Stomach (tissue), 9 donors: ENCODE data around the gene CLCN2. TPM values are rescaled to one million over a fixed set of nuclear protein-coding genes. Genes with fewer than 3 reads are reported as not detected.

Experiments
- DNase-seq, 2 donors: peaks; one replicate each; pipeline versions ENCODE4 v3.0.0 to v3.0.0-alpha.2; 2013 to 2019
- H3K27ac ChIP-seq, 5 donors: fragments of 200-600 bp in 4 of 5; sonication (generic) in 4 of 5; one replicate each; pipeline ENCODE4 v1.5.1; 2013 to 2019; ENCODE audit warnings: mild to moderate bottlenecking in 1 of 5, moderate library complexity in 1 of 5
- H3K27me3 ChIP-seq, 3 donors: fragments of 200-600 bp; sonication (generic); one replicate each; pipeline ENCODE4 v1.5.1; 2017 to 2019; ENCODE audit warnings: mixed run types in 1 of 3
- H3K36me3 ChIP-seq, 4 donors: fragments of 200-600 bp; sonication (generic); 1 replicate in 3 of 4; 2 replicates in 1 of 4; pipeline ENCODE4 v1.5.1; 2016 to 2019
- H3K4me1 ChIP-seq, 4 donors: fragments of 200-600 bp; sonication (generic); one replicate each; pipeline ENCODE4 v1.5.1; 2016 to 2019
- H3K4me3 ChIP-seq, 4 donors: fragments of 200-600 bp; sonication (generic) in 3 of 4; one replicate each; pipeline ENCODE4 v1.5.1; 2016 to 2019; ENCODE audit warnings: mild to moderate bottlenecking in 1 of 4
- H3K9me3 ChIP-seq, 4 donors: fragments of 200-600 bp; sonication (generic); one replicate each; pipeline ENCODE4 v1.5.1; 2016 to 2019
- EP300 ChIP-seq: sonication (generic); formaldehyde crosslinking; IDR thresholded peaks from one replicate; pipeline ENCODE4 v1.6.1; 2017; ENCODE audit warnings: antibody characterized with exemption
- POLR2A ChIP-seq, 4 donors: fragments of 450-650 bp; IDR thresholded peaks; one replicate each; pipeline ENCODE4 v1.6.1; 2016; ENCODE audit warnings: antibody characterized with exemption in 4 of 4, control low read depth in 2 of 4, mild to moderate bottlenecking in 1 of 4, moderate library complexity in 1 of 4
- POLR2AphosphoS5 ChIP-seq, 3 donors: sonication (generic); formaldehyde crosslinking; IDR thresholded peaks; one replicate each; pipeline ENCODE4 v1.6.1; 2016; ENCODE audit warnings: antibody characterized with exemption in 3 of 3
- WGBS, 5 donors: extraction: QIAGEN DNeasy Blood & Tissue Kit in 3 of 5; methylation state at CpG; one replicate each; pipeline versions ENCODE4 v1.1.5 to v1.1.7; 2013 to 2018; 5-methylcytosine and 5-hydroxymethylcytosine counted together
- intact Hi-C: fragments of 100-400 bp; cut with DNase I; formaldehyde crosslinking; loops from one replicate; pipeline ENCODE4 v1.15.1; 2023; ENCODE audit warnings: low total_unique reads
- polyA plus RNA-seq, 3 donors: library from polyadenylated mRNA; stranded (reverse); fragments of 200-250 nt; gene quantifications; one replicate each; pipeline ENCODE4 v1.2.3, GENCODE V29; 2013
- total RNA-seq, 5 donors: library from RNA; depleted of rRNA; stranded (reverse); fragments of >200 nt; gene quantifications; one replicate each; pipeline versions ENCODE4 v1.1.0 to v1.2.3, GENCODE V29; 2014 to 2016
- TF ChIP-seq, protein P1 (sequence below), 7 experiments: fragments of 450-650 bp in 4 of 7; fragments of 200-600 bp in 3 of 7; sonication (generic) in 3 of 7; IDR thresholded peaks; one replicate each; pipeline ENCODE4 v1.5.1; 2016 to 2019; ENCODE audit warnings: antibody characterized with exemption in 7 of 7, control low read depth in 2 of 7, mild to moderate bottlenecking in 1 of 7
- donor health status: healthy with polysubstance abuse.
- donor health status: Bipolar disorder and iron deficiency.
- donor health status: healthy.

Gene CLCN2
- total and polyA plus RNA-seq, 8 donors, result 2.1 to 34.5 (median 5.1) TPM

DNA sequence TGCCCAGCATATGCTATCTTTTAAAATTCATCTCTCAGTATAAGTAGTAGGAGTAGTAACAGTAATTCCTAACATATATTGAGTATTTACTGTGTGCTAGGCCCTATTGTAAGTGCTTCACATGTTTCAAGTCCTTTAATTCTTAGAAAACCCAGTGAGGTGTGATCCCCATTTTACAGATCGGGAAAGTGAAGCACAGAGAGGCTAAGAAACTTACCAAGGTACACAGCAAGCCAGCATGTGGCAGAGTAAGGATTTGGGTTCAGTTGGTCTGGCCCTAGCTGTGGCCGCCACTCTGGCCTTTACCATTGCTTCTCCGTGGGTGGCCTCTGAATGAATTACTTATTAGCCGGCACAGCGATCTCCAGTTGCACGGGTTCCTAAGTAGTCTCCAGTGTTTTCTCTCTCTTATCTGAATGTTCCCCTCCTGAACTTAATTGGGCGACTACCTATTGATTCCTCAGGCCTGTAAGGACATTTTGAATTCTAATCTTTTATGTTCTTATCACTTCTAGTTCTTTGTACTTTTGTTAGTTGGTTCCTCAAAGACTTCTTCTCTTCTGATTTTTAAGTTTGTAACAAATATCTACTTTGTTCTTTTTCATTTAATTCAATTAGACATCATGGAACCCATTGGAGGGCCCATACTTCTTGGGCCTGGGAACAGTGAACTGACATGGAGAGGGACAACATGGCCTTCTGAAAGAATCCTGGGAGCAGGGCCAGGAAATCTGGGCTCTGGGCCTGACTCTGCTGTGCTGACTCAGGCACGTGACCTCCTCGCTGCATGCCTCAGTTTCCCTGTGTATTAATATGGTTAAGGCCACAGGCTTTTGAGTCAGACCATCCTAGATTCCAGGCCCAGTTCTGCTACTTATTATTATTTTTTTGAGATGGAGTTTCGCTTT lies 11.6 kb downstream of the CLCN2 start:
- no peak overlapping the region for H3K4me3 ChIP-seq
- TF ChIP-seq POLR2A (IDR thresholded peaks at IDR 0.05), result no peak
- TF ChIP-seq, protein P1, sequence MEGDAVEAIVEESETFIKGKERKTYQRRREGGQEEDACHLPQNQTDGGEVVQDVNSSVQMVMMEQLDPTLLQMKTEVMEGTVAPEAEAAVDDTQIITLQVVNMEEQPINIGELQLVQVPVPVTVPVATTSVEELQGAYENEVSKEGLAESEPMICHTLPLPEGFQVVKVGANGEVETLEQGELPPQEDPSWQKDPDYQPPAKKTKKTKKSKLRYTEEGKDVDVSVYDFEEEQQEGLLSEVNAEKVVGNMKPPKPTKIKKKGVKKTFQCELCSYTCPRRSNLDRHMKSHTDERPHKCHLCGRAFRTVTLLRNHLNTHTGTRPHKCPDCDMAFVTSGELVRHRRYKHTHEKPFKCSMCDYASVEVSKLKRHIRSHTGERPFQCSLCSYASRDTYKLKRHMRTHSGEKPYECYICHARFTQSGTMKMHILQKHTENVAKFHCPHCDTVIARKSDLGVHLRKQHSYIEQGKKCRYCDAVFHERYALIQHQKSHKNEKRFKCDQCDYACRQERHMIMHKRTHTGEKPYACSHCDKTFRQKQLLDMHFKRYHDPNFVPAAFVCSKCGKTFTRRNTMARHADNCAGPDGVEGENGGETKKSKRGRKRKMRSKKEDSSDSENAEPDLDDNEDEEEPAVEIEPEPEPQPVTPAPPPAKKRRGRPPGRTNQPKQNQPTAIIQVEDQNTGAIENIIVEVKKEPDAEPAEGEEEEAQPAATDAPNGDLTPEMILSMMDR (IDR thresholded peaks at IDR 0.05), result no peak
- TF ChIP-seq POLR2AphosphoS5 (IDR thresholded peaks at IDR 0.05), result no peak
- TF ChIP-seq EP300, result no peak
- peaks cover 3 to 18% (median 12%) of the 10 kb centered on the region in 4 donors for H3K36me3 ChIP-seq
- intact Hi-C loops, result loop anchor here (10.0 kb wide), 1 partner anchor 45 kb away; no protein-coding TSS in a partner anchor
- no peaks in the 10 kb centered on the region for H3K9me3 ChIP-seq
- no peak for DNase-seq
- no peaks in the 10 kb centered on the region for H3K27me3 ChIP-seq
- no peak overlapping the region for H3K27ac ChIP-seq
- H3K4me1 ChIP-seq, result peaks cover 5 to 38% (median 26%) of the 10 kb centered on the region in 4 donors
- 53 to 66% (median 63%) methylated on average over 10 of the region's 10 CpGs for WGBS, 5 donors

DNA sequence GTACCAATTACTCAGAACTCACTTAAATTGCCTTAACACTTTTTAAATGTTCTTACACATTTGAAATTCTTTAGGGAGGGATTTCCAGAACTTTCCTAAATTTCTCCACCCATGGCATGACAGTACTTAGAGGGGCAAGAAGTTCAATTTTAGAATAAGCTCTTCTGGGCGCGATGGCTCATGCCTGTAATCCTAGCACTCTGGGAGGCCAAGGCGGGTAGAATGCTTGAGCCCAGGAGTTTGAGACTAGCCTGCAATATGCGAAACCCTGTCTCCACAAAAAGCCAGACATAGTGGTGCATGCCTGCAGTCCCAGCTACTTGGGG lies 13.4 kb downstream of the CLCN2 start:
- Histone ChIP-seq H3K4me1 (peaks cover 5 to 38% (median 22%) of the 10 kb centered on the region in 4 donors), H3K4me3 (no peak overlapping the region), H3K9me3 (no peaks in the 10 kb centered on the region), H3K27ac (no peak overlapping the region), H3K27me3 (no peaks in the 10 kb centered on the region), H3K36me3 (peaks cover 17 to 32% (median 29%) of the 10 kb centered on the region in 4 donors)
- DNase-seq, result no peak
- WGBS, 5 donors, result 64 to 89% (median 76%) methylated on average over 4 of the region's 4 CpGs
- intact Hi-C loops, result no loop called here
- TF ChIP-seq POLR2A (IDR thresholded peaks at IDR 0.05) (no peak), EP300 (no peak), POLR2AphosphoS5 (IDR thresholded peaks at IDR 0.05) (no peak)
- TF ChIP-seq, protein P1 (IDR thresholded peaks at IDR 0.05), result no peak

DNA sequence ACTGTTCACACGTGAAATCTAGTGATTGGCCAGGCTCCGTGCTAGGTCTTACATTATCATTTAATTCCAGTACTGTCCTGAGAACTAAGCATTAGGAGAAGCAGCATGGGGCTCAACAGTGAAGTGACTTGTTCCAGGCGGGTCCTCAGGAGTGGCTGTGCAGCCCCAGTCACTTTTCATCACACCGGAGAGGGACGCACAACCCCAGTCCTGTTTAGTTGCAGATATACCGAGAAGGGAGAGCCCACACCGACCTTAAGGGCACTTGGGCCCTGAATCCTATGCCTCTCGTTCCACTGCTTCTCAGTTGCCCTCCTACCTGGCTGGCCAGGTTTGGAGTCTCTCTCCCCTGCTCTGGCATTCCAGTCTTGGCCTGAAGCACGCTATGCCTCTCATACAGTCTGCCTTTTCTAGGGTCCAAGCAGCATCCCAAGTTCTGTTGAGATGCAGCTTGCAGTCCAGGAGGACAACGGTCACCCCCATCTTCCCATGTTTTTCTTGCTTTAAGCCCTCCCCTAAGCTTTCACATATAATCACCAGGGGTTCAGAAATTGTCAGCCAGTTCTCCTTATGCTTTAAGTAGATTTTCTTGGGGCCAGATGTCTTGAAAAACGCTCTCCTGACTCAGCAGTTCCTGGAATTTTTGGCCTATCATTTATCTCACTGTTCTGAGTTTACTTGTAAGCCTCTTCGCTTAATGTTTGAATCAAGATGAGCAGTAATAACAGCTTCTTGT lies 13.9 kb downstream of the CLCN2 start:
- no peak overlapping the region for H3K4me3 ChIP-seq
- 66 to 81% (median 74%) methylated on average over 12 of the region's 12 CpGs for WGBS, 5 donors
- no peaks in the 10 kb centered on the region for H3K27me3 ChIP-seq
- H3K27ac ChIP-seq, result no peak overlapping the region
- peaks cover 23 to 37% (median 32%) of the 10 kb centered on the region in 4 donors for H3K36me3 ChIP-seq
- intact Hi-C loops, result no loop called here
- peaks cover 5 to 36% (median 20%) of the 10 kb centered on the region in 4 donors for H3K4me1 ChIP-seq
- H3K9me3 ChIP-seq, result no peaks in the 10 kb centered on the region
- TF ChIP-seq, protein P1 (IDR thresholded peaks at IDR 0.05), result no peak
- TF ChIP-seq POLR2AphosphoS5 (IDR thresholded peaks at IDR 0.05), result no peak
- TF ChIP-seq EP300, result no peak
- no peak for TF ChIP-seq POLR2A (IDR thresholded peaks at IDR 0.05)
- peak in 1 of 2 donors; percentile 56 for DNase-seq

DNA sequence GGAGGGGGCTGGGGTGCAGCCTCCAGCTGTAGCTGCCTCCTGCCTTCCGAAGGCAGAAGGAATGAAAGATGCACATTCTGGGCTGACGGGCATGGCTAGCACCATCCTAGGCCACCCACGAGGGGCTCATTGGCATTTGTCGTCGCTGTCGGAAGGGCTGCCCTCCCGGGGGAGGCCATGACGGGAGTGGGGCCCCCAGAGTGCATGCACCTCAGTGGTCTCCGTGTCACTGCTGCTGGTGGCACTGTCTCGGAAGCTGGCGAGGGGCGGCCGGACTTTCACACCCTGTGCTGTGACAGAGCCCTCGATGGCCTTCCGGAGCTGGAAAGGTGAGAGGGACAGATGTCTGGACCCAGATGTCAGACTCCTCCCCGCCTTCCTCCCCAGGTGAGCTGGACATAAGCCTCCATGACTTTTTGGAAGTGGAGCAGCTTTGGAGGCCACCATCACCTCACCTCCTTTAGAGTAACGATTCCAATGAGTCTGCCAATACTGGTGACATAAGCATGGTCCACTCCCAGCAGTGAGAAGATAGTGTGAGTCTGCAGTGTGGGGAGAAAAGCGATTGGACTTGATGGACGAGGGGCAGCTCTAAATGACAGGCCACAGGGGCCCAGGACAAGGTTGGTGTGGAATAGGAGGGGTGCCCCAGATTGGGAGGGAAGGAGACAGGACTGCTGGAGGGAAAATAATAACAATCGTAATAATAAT lies 14.8 kb downstream of the CLCN2 start:
- Histone ChIP-seq H3K4me3 (no peak overlapping the region), H3K27ac (no peak overlapping the region), H3K4me1 (peaks cover 1 to 28% (median 17%) of the 10 kb centered on the region in 4 donors), H3K27me3 (no peaks in the 10 kb centered on the region), H3K36me3 (peaks cover 31 to 45% (median 40%) of the 10 kb centered on the region in 4 donors), H3K9me3 (no peaks in the 10 kb centered on the region)
- no peak for DNase-seq
- TF ChIP-seq POLR2A (IDR thresholded peaks at IDR 0.05) (no peak), POLR2AphosphoS5 (IDR thresholded peaks at IDR 0.05) (no peak), EP300 (no peak)
- TF ChIP-seq, protein P1 (IDR thresholded peaks at IDR 0.05), result no peak
- WGBS, 5 donors, result 90 to 93% (median 93%) methylated on average over 8 to 20 of the region's 20 CpGs
- intact Hi-C loops, result no loop called here
